ENCODE data around the gene PRR23A. TPM values are rescaled to one million over a fixed set of nuclear protein-coding genes. Genes with fewer than 3 reads are reported as not detected.

Gene PRR23A
- total RNA-seq, 4 donors from 2014 or later: not detected

- no peaks in the 10 kb centered on the region for H3K4me1 ChIP-seq
- H3K9me3 ChIP-seq: peaks cover 0 to 3% of the 10 kb centered on the region in 2 donors
- DNase-seq: no peak
- no peak overlapping the region for H3K27ac ChIP-seq
- intact Hi-C loops (cut with DNase I; ENCODE audit: low total_unique reads): no loop called here
- TF ChIP-seq POLR2A (IDR thresholded peaks at IDR 0.05): no peak
- TF ChIP-seq, protein P1, sequence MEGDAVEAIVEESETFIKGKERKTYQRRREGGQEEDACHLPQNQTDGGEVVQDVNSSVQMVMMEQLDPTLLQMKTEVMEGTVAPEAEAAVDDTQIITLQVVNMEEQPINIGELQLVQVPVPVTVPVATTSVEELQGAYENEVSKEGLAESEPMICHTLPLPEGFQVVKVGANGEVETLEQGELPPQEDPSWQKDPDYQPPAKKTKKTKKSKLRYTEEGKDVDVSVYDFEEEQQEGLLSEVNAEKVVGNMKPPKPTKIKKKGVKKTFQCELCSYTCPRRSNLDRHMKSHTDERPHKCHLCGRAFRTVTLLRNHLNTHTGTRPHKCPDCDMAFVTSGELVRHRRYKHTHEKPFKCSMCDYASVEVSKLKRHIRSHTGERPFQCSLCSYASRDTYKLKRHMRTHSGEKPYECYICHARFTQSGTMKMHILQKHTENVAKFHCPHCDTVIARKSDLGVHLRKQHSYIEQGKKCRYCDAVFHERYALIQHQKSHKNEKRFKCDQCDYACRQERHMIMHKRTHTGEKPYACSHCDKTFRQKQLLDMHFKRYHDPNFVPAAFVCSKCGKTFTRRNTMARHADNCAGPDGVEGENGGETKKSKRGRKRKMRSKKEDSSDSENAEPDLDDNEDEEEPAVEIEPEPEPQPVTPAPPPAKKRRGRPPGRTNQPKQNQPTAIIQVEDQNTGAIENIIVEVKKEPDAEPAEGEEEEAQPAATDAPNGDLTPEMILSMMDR (IDR thresholded peaks at IDR 0.05): no peak
- H3K27me3 ChIP-seq: no peaks in the 10 kb centered on the region
- H3K4me3 ChIP-seq: no peak overlapping the region
- no peaks in the 10 kb centered on the region for H3K36me3 ChIP-seq
These were observed 14.2 kb upstream of the PRR23A start for GRCh38 chr3:139020036-139020867.

DNA sequence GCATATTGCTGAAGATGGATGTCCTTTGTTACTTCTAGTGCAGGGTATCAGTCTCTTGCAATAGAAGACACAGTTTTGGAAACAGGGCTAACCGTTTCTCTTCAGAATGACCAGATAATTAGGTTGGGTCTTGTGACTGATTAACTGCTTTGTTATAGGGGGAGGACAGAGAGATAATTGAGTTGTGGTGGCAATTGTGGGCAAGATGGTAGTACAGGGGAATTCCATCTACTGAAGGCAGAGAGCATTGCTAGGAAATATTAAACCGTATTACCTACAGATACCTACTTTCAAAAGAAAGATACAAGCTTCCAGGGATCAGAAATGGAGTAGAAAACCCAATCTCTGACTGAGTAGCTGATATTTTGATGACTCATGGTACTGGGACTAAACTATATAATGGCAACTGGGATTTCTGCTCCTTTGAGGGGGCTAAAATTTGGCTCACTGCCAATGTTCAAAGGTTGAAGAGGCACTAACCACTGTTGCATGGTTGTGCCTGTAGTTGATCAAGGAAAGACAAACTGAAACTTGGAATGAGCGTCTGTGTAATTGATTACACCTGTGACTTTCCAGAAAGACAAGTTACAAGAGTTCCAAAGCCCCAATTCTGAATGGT, 10.5 kb upstream of the PRR23A start:
- Histone ChIP-seq H3K4me1 (no peaks in the 10 kb centered on the region), H3K4me3 (no peak overlapping the region), H3K27ac (no peak overlapping the region), H3K9me3 (peaks cover 0 to 3% of the 10 kb centered on the region in 2 donors), H3K36me3 (no peaks in the 10 kb centered on the region), H3K27me3 (no peaks in the 10 kb centered on the region)
- intact Hi-C loops (cut with DNase I; ENCODE audit: low total_unique reads): no loop called here
- DNase-seq: no peak
- TF ChIP-seq, protein P1 (IDR thresholded peaks at IDR 0.05): no peak
- TF ChIP-seq POLR2A (IDR thresholded peaks at IDR 0.05): no peak

DNA sequence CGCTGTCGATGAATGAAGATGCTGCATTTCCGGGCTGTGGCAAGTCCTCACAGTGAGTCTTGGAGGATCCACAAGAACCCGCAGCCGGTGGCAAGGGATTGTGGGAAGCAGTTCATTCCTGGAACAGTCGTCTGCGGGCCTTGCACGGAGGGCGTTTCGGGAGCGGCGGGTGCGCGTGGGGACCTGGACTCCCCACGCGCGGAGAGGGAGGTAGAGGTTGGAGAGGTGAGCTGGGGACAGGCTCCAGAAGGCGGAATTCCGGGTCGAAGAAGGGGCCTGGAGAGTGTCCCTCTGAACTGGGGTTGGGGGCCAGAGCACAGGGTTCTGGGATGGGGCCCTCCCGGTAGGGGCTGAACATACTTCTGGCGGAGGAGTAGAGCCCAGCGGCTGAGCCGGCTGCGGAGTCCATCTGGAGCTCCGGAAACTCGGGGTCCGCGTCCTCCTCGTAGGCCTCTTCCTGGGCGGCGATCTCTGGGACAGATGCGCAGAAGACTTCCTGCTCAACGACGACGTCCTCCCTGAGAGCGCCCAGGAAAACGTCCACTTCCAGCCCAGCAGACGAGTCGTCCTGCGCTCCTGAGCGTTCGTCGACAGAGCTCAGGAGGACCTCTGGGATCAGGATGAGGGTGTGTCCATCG, 593 bp downstream of the PRR23A start:
- Histone ChIP-seq H3K27me3 (no peaks in the 10 kb centered on the region), H3K4me1 (no peaks in the 10 kb centered on the region), H3K9me3 (no peaks in the 10 kb centered on the region), H3K36me3 (no peaks in the 10 kb centered on the region), H3K4me3 (no peak overlapping the region), H3K27ac (no peak overlapping the region)
- TF ChIP-seq, protein P1 (IDR thresholded peaks at IDR 0.05): no peak
- no peak for TF ChIP-seq POLR2A (IDR thresholded peaks at IDR 0.05)
- intact Hi-C loops (cut with DNase I; ENCODE audit: low total_unique reads): no loop called here
- no peak for DNase-seq

DNA sequence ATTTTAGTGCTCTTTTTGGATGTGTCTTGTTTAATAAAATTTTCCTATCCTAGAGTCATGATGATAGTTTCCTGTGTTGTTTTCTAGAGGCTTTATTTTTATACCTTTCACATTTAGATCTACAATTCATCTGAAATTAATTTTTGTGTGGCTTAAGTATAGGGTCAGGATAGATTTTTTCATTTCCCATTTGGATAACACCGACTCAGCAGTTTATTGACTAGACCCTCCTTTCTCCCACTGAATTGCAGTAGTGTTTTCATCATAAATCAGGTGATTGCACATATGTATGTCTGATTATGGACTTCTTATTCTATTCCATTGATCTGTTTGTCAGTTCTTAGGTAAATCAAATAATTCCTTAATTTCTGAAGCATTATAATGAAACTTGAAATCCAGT, 10.4 kb downstream of the PRR23A start:
- Histone ChIP-seq H3K27me3 (peaks cover 0 to 6% of the 10 kb centered on the region in 2 donors), H3K4me3 (no peak overlapping the region), H3K27ac (no peak overlapping the region), H3K9me3 (no peaks in the 10 kb centered on the region), H3K36me3 (no peaks in the 10 kb centered on the region), H3K4me1 (no peaks in the 10 kb centered on the region)
- intact Hi-C loops (cut with DNase I; ENCODE audit: low total_unique reads): no loop called here
- TF ChIP-seq POLR2A (IDR thresholded peaks at IDR 0.05): no peak
- TF ChIP-seq, protein P1 (IDR thresholded peaks at IDR 0.05): no peak
- no peak for DNase-seq

- intact Hi-C loops (cut with DNase I; ENCODE audit: low total_unique reads): no loop called here
- H3K27ac ChIP-seq: no peak overlapping the region
- H3K4me3 ChIP-seq: no peak overlapping the region
- DNase-seq: no peak
- no peak for TF ChIP-seq POLR2A (IDR thresholded peaks at IDR 0.05)
- TF ChIP-seq, protein P1 (IDR thresholded peaks at IDR 0.05): no peak
- H3K9me3 ChIP-seq: no peaks in the 10 kb centered on the region
- no peaks in the 10 kb centered on the region for H3K36me3 ChIP-seq
- H3K27me3 ChIP-seq: no peaks in the 10 kb centered on the region
- no peaks in the 10 kb centered on the region for H3K4me1 ChIP-seq
These were observed 18.9 kb downstream of the PRR23A start for GRCh38 chr3:138987181-138987580.
